ENCODE results near the gene OXCT1.
A peak's percentile ranks its signal among the peaks of the same experiment; 100 is the strongest.
"Not testable (repeated sequence)": the region's sequence is repeated elsewhere in the genome, so short reads cannot be mapped to it uniquely, and the experiment has no call there.

OXCT1 gene

DNA sequence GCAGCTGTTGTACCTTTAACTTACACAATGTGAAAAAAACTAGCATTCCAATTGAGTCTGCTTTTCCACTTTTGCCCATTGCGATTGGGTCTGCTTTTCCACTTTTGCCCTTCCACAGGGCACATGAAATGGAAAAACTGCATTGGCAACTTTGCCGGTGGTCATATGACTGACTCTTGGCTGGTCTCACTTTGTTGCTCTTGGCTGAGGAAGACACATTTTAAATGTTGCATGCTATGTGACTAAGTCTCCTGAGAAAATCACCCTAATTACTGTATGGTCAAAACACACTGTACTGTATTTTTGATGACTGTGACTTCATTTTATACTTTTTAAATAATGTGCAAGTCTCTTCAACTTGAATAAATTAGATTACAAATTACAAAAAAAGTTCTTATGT, 1.6 kb upstream of the OXCT1 start:
- DNase-seq = no peak

DNA sequence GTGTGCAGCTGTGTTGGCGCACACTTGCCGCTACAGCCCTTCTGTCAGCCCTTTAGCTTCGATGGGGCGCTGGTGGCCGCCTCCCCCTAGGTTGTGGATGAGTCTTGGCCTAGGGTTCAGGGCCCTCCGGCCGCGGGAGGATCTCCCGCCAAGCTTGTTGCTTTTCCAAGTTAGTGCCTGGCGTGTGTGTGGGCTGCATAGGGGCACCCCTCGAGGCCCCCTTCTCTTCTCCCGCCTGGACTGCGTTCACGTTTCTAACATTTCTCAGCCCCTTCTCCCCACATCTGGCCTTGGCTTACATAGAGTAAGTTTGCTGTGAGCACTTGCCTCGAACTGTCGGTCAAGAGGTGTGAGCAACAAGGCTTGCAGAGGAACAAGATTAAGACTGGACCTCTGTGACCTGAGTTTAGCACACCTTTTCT, 413 bp upstream of the OXCT1 start:
- DNase-seq = no peak

DNA sequence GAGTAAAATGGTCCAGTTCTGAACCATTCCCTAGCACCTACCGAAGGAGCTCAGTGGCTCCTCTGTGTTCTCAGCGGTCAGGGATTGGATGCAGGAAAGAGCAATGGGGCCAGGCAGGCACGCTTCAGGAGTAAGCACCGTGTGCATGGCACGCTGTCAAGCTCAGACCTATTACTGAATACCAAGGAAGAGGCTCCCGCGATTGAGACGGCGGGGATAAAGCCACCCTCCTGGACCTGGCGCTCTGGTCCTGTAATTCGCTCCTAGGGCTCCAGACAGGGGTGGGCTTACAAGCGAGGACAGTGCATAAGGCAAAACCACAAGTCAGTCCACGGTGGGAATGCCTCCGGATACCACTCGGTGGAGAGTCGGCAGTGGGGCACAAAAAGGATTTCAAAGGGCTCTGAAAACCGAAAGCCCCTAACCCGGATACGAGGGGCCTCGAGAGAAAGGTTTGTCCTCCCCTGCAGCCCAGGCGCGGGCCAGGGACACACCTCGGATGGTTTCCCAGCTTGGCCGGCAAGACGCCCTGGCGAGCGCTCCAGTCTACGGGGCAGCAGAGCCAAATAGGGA, 988 bp downstream of the OXCT1 start:
- peak; percentile 17 for DNase-seq

DNA sequence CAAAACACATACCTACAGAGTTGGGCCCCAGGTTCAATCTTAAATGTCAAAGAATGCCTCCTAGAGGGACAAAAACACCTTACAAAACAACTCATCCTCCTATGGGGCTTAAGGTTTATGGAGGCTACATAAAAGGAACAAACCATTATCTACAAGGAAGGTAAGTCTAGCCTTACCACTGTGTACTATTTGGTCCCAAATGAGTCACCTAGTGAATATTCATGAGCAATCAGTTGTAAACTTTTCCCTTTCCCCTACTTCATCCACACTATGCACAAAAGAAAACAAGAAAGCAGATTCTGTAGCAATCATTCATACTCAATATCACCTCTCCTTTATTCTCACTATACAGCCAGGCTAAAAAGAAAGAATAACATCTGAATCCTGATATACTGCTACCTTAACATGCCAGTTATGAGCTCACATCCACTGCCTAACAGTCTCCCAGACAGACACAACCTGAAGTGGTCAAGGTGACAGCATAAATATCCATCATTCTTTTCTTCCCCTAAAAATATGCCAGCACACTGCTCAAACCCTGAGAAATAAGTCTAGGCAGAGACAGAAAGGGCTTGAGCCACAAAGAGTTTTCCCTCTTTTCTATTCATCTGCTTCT, 6.2 kb downstream of the OXCT1 start:
- no peak for DNase-seq

DNA sequence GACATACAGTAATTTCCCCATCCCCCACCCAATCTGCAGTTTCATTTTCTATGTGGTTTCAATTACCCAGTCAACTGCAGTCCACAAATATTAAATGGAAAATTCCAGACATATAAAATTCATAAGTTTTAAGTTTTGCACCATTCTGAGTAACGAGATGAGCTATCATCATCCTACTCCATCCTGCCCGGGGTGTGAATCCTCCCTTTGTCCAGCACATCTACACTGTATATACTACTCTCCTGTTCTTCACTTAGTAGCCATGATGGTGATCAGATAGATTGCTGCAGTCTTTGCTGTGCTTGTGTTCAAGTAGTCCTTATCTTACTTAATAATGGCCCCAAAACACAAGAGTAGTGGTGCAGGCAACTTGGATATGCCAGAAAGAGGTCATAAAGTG, 11.3 kb downstream of the OXCT1 start:
- DNase-seq = no peak

DNA sequence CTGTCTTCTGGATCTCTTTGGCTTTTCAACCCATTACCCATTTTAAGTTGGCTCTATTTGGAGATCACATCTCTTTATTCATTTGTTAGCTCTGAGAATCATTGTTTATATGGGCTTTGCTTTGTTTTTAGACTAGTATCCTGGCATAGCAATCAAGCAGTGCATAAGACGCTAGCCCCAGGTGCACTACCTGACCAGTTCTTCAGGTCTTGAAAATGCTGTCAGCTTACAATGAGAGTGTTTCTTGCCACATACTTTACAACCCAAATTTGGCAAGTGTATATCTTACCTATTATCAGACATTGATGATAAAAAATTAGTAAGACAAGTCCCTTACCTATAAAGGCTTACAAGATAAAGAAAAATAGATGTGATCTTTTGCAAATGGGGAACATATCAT, 12.2 kb downstream of the OXCT1 start:
- DNase-seq = no peak

DNA sequence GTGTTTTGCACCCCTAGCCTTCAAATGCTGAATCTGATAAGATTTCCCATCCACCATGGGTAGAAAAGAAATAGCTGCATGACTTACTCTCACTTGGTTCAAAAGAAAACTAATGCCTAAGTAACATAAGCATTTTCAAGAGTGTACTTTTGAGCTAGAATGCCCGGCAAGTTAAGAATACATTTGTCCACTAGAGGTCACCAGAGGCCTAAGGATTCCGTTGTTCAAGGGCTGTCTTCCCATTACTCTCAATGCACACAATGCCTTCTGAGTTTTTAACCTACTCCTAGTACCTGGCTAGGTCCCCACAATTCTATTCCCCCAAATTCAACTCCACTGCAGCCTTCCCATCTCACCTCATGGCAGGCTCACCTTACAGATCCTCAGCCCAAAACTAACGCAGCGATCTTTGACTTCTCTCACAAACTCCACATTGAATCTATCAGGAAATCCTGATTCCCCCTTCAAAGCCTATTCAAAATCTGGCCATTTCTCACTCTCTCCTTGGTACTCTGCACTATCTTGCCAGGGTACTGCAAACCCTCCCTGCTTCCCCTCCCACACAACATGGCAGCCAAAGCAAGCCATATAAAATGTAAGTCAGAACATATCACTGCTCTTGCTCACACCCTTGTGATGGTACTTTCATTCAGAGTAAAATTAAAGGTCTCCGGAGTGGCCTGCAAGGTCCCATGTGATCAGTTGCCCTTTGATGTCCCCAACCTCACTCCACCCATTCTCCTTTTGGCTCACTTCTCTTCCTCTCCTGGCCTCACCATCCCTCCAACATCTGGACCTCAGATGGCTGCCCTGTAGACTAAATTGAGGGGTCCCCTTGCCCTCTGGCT, 13.4 kb downstream of the OXCT1 start:
- DNase-seq = peak; percentile 12

DNA sequence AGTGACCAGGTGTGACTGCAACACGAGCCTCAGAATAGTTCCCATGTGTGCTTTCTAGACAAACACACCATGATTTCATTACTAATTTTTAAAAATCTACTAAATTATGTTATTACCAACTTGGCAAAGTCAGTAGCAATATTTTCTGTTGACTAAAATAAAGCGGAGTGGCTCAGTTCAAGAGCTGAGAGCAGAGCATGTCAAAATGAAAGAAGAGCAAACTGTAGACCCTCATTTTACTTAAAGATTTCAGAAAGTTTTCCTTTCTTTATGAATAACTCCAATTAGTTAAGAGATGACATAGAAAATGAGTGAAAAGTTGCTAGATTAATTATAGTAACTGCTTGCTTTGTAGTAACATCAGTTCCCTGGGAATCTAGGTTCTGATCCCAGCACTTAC, 17.9 kb downstream of the OXCT1 start:
- DNase-seq = no peak

DNA sequence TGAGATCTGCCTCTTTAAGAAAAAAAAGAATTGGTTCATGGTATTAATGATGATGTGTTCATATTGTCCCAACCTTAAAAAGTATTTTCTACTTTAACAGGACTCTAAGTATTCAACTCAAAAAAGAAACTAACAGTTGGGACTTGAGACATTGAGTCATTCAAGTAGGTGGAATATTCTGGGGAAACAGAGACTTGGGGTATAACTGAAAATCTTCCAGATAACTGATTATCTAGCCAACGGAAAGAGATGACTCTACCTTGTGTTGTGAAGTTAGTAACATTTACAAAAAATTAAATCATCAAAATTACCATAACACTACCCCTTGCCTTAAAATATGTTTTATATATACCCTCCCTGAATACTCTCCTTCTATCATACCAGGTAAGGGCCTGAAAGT, 19.1 kb downstream of the OXCT1 start:
- no peak for DNase-seq

DNA sequence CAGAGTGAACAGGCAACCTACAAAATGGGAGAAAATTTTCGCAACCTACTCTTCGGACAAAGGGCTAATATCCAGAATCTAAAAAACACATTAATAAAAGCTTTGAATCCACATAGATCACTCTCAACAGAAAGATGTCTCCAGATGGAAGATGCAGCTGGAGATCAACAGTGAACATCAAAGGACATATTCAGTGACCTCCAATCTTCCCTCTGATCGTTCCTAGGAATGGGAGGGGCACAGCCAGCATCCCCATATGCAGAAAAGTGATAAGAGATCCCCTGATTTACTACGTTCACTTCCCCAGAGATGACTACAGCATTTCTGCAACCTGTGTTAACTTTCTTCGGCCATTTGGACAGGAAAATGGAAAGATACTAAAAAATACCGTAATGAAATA, 21.2 kb downstream of the OXCT1 start:
- DNase-seq = no peak

DNA sequence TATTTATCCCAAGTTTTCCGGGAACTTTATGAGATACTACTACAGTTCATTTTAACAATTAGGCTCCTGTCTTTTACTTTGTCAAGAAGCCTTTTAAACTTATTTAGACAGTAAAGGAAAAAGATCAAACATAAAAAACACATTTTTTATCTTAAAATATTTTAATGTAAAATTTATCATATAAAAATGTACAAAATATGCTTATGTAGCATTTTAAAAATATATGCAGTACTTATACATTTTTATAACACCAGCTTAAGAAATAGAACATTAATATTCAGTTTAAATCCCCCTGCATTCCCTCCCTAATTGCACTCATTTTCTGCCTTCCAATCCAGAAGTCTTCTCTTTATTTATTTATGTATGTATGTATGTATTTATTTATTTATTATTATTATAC, 24.5 kb downstream of the OXCT1 start:
- not testable (repeated sequence) for DNase-seq

DNA sequence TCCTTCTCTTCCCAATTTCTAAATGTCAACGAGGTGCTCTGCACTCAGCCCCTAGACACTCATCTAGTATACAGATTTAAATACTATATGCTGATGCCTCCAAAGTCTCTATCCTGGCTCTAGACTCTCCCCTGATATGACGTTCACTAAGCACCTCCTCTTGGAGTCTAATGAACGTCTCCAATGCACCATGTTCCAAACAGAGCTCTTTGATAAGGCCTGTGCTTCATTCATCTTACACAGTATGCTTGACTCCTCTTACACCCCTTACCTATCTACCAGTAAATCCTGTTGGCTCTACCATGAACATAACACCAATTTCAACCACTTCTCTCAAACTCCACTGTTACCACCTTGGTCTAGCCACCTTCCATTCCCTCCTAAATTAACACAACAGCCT, 25.7 kb downstream of the OXCT1 start:
- no peak for DNase-seq

DNA sequence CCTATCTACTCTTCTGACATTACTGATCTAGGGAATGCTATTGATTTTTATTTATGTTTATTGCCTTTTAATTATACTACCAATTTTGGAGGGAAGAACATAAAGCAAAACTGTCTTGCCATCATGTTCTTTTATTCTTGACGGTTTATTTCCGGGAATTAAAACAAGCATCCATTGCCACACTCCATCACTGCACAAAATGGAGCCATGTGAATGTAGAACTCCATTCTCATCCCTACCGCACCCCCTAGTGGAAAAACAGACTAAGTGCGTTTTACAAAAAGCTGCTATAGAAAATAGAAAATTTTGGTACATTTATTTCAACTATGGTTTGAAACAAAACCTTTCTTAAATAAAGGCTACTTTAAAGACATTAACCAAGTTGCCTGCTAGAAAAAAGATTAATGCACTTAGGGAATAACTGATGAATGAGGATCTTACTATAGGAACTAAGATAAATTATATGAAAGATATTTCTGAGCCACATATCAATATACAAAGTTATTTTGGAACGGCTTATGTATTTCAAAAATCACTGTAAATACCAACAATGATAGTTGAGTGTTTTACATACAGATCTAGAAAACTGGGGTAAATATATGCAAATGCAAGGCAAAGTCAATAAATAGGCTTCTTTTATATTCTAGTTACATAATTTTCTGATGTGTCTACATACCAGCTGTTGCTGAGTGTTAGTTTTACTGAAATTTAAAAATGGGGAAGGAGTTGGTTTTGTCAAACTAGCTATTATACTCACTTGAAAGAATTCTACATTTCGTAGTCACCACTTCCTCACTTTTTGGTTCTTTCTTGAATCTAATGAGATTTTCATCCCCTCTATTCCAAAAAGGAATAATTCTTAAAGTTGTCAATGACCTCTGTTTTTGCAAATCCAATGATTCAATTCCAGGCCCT, 26.5 kb downstream of the OXCT1 start:
- DNase-seq = no peak

DNA sequence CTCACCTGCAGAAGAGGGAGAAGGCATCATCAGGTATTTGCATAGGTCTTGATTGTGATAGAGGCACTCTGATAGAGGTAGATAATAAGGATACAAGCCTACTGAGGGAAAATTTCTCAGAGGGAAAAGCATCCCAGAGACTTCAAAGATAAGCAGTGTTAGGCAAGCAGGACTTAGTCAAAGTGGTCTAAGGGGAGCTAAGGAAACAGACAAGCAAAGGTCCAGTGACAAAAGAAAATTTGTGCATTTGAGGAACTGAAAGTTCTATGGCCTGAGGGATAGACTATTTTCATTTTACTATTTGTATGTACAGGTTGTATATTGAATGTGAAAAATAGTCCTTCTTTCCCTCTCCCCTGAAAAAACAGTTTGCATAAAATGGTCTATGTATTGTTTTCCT, 27.4 kb downstream of the OXCT1 start:
- DNase-seq = no peak

DNA sequence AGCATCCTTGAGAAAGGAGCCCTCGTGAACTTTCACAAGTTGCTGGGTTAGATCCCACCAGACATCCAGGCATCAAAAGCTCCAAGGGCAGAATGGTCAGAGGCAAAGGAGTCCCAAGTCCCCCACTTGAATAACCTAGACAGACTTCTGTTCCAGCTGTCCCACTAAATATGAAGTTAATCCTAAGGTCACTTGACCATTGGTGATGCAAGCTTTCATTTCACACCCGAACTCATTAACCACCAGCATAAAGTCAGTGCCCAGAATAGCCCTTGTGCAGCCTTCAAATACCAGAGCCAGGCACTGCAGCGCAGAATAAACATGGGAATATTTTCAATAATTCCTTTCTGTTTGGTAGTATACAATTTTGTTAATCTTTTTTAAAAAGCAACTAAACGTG, 28.9 kb downstream of the OXCT1 start:
- no peak for DNase-seq

DNA sequence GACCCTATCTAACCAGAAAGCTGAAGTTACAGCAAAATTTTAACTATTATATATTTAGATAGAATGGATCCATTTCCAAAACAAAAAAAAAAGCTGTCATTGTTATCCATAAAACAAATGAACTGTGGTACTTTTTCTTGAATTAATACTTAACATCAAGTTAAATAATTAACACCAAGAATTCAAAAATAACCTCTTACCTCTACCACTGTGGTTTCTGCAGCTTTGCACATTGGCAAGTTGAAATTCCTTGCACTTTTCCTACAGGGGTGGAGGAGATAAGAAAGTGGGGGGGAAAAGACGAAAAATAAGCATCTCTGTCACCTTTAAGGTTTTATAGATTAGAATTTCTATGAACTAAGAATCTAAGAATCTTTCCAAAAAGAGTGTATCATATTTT, 30.0 kb downstream of the OXCT1 start:
- DNase-seq = no peak

DNA sequence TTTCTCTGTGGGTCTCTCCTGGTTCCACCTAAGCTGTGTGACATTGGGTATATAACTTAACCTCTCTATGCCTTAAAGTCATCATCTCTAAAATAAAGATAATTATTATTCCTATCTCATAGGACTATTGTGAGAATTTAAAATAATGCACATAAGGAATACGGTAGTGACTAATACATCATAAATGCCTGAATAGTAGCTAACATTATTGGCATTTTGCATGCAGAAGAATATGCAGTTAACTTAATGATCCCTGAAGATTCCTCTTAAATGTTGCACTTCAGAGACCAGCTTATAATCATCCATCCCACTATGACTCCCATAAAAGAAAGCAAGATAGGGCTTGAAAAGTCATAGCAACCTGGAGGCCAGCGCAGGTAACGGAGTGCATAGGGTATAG, 32.4 kb downstream of the OXCT1 start:
- DNase-seq = no peak

DNA sequence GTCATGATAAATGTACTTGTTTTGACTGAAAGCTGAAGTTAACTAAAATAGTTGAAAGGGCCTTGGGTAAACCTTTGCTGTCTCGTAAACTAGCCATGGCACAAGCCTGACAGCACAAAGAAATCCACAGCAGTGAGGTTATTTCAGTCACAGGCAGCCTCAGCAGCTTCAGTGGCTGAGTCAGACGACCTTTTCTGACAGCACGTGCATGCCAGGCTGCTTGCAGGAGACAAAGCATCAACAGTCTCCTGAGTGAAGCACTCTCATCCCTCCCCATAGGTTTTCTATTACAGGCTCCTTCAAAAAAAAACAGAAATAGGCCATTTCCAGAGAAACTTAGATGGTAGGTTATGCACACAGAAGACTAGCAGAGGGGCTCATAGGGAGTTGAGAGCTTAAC, 34.6 kb downstream of the OXCT1 start:
- no peak for DNase-seq

DNA sequence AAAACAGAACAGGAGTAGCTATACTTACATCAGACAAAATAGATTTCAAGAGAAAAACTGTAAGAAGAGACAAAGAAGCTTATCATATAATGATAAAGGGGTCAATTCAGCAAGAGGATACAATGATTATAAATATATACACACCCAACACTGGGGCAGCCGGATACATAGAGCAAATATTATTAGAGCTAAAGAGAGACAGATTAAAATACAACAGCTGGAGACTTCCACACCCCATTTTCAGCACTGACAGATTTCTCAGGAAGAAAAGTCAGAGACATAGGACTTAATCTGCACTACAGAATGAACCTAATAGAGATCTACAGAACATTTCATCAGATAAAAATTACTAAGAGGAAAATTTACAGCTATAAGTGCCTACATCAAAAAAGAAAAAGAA, 35.7 kb downstream of the OXCT1 start:
- DNase-seq = no peak

DNA sequence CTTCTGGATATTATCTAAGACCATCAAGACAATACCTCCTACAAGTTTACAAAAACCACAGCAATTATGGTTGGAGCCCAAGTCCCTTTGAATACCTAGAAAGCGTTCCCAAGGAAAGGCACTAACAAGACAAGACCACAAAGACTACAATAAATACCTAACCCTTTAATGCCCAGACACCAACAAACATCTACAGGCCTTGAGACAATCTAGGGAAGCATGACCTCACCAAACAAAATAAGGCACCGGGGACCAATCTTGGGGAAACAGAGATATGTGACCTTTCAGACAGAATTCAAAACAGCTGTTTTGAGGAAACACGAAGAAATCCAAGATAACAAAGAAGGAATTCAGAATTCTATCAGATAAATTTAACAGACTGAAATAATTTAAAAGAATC, 37.8 kb downstream of the OXCT1 start:
- DNase-seq = no peak

DNA sequence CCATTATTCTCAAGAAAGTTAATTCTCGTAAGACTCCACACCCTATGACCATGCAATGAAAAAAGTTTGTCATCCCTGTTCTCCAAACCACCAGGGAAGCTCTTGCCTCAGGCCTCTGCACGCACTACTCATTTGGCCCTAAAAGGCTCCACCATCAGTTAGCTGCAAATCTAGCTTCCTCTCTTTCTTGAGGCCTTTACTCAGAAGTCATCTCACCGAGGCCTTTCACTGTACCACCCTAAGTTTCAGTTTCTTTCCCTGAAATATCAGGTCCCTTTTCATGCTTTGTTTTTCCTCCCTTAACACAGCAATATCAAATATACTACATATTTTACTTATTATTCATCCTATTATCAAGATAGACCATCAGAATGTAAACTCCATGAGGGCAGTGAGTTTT, 39.1 kb downstream of the OXCT1 start:
- DNase-seq = no peak

DNA sequence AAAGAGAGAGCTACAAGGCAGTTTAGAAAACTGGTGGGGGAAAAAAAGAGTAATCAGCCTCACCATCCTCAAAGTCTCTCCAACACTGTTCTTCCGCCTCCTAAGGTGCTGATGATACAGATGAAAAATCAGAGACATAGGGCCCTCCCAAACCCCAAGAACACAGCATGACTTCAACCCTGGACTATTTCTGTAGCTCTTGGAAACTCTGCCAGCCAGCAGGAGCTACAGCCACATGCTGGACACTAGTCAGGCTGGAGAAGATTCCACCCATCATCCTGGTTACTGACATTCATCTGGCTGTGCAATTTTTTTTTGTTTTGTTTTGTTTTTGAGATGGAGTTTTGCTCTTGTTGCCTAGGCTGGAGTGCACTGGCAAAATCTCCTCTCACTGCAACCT, 42.4 kb downstream of the OXCT1 start:
- no peak for DNase-seq

DNA sequence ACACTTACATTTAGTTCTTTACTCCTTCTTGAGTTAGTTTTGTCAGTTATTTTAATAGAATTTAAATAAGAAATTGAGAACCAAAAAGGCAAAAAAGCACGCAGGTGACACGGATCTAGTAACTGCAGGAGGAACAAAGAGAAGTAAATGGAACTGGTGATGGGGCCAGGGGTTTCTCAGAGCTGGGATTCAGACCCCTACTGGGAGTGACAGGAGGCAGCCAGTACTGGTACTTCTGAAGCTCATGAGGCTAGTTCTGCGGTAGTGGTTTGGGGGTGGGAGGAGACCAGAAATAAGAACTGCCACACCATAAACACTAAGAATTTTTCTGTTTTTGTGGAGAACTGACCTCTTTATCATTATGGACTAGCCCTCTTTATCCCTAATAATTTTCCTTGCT, 48.2 kb downstream of the OXCT1 start:
- DNase-seq = no peak
